Glutamatergic neuron (in vitro differentiated cells): ENCODE results near the gene ZNF79. TPM values are rescaled to one million over a fixed set of nuclear protein-coding genes. Genes with fewer than 3 reads are reported as not detected.

ENCODE experiments used
- DNase-seq: peaks from one replicate; pipeline ENCODE4 v3.0.0; 2022
- H3K27ac Mint-ChIP-seq: one replicate; pipeline ENCODE4 v1.8.0; 2020; ENCODE audit warnings: mild to moderate bottlenecking, mixed read lengths, inconsistent platforms; ENCODE audit not compliant: unreplicated experiment
- H3K27me3 Mint-ChIP-seq: one replicate; pipeline ENCODE4 v1.8.0; 2020; ENCODE audit warnings: mild to moderate bottlenecking, moderate library complexity, mixed read lengths, inconsistent platforms; ENCODE audit not compliant: unreplicated experiment
- H3K36me3 Mint-ChIP-seq: one replicate; pipeline ENCODE4 v1.8.0; 2020; ENCODE audit warnings: mild to moderate bottlenecking, mixed read lengths, inconsistent platforms; ENCODE audit not compliant: unreplicated experiment
- H3K4me1 Mint-ChIP-seq: one replicate; pipeline ENCODE4 v1.8.0; 2020; ENCODE audit warnings: mild to moderate bottlenecking, low read depth, mixed read lengths, inconsistent platforms; ENCODE audit not compliant: unreplicated experiment
- H3K4me3 Mint-ChIP-seq: one replicate; pipeline ENCODE4 v1.8.0; 2020; ENCODE audit warnings: mild to moderate bottlenecking, mixed read lengths, inconsistent platforms; ENCODE audit not compliant: unreplicated experiment
- H3K9me3 Mint-ChIP-seq: one replicate; pipeline ENCODE4 v1.8.0; 2020; ENCODE audit warnings: mild to moderate bottlenecking, moderate library complexity, mixed read lengths, inconsistent platforms; ENCODE audit not compliant: unreplicated experiment
- CTCF ChIP-seq: fragments of 200-600 bp; sonication (generic); IDR thresholded peaks from one replicate; pipeline ENCODE4 v1.5.0; 2021; ENCODE audit not compliant: partially characterized antibody, unreplicated experiment
- total RNA-seq: library from RNA; stranded (reverse); fragmentation: NEBNext Ultra II Directional; extraction: Animal tissue kit (Norgen Biotek cat#: 25700); gene quantifications from one replicate; pipeline ENCODE4 v1.2.1, GENCODE V29; 2021; ENCODE audit not compliant: unreplicated experiment

ZNF79 gene
- total RNA-seq, 1 donor from 2014 or later = 10.0 TPM

- TF ChIP-seq CTCF = no peak
- Mint-ChIP-seq H3K4me1 (peaks cover 10% of the 10 kb centered on the region), H3K27me3 (peaks cover 2% of the 10 kb centered on the region), H3K9me3 (no peaks in the 10 kb centered on the region), H3K27ac (no peak overlapping the region), H3K4me3 (no peak overlapping the region), H3K36me3 (no peaks in the 10 kb centered on the region)
- no peak for DNase-seq
Measured at GRCh38 chr9:127386249-127386648, 37.9 kb upstream of the ZNF79 start.

GRCh38 chr9:127386981-127387380 is 37.2 kb upstream of the ZNF79 start:
- no peaks in the 10 kb centered on the region for H3K9me3 Mint-ChIP-seq
- no peak for DNase-seq
- TF ChIP-seq CTCF = no peak

GRCh38 chr9:127388037-127388855 is 35.9 kb upstream of the ZNF79 start:
- Mint-ChIP-seq H3K4me3 (no peak overlapping the region), H3K9me3 (peaks cover 2% of the 10 kb centered on the region), H3K4me1 (peaks cover 10% of the 10 kb centered on the region), H3K36me3 (no peaks in the 10 kb centered on the region), H3K27me3 (peaks cover 2% of the 10 kb centered on the region), H3K27ac (peak overlapping the region; percentile 52)
- no peak for DNase-seq
- TF ChIP-seq CTCF = no peak

More at GRCh38 chr9:127386981-127387380, 37.2 kb upstream of the ZNF79 start:
- H3K4me3 Mint-ChIP-seq = no peak overlapping the region
- no peak overlapping the region for H3K27ac Mint-ChIP-seq
- peaks cover 10% of the 10 kb centered on the region for H3K4me1 Mint-ChIP-seq
- H3K36me3 Mint-ChIP-seq = no peaks in the 10 kb centered on the region
- peaks cover 2% of the 10 kb centered on the region for H3K27me3 Mint-ChIP-seq

- no peak for TF ChIP-seq CTCF
- no peak for DNase-seq
- Mint-ChIP-seq H3K27ac (peak overlapping the region; percentile 52), H3K36me3 (no peaks in the 10 kb centered on the region), H3K27me3 (peaks cover 2% of the 10 kb centered on the region), H3K9me3 (peaks cover 2% of the 10 kb centered on the region), H3K4me3 (no peak overlapping the region), H3K4me1 (peaks cover 10% of the 10 kb centered on the region)
Measured at GRCh38 chr9:127388856-127389238, 35.3 kb upstream of the ZNF79 start.
